NCI-H748 treated with DMSO at 0.1 percent for 48 hours (cell line): ENCODE measurements around the gene SCAMP2.

Experiments used
- DNase-seq: peaks from one replicate; lab custom pipeline; 2025; lab: John Stamatoyannopoulos, UW

Gene SCAMP2

GRCh38 chr15:74817370-74817737, 55.8 kb downstream of the SCAMP2 start:
- DNase-seq: no peak

GRCh38 chr15:74816624-74817369, 56.4 kb downstream of the SCAMP2 start:
- DNase-seq: no peak

GRCh38 chr15:74815961-74816360, 57.2 kb downstream of the SCAMP2 start:
- no peak for DNase-seq

GRCh38 chr15:74815121-74815934, 57.8 kb downstream of the SCAMP2 start:
- DNase-seq: no peak

DNA sequence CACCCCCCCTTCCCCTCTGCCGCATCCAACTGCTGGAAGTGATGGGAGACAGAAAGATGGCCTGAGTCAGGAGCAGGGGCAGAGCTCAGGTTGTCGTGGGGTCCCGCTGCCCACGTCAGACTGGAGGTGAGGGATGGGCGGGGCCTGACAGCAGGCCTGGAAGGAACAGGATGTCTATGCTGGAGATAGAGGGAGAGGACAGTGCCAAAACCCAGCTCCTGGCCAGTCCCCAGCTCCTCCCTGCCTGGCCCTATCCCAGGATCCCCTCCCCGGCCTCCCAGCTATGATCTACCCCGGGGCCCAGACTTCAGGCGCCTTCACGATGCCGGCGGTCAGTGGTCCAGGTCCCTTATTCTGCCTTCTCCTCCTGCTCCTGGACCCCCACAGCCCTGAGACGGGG, 60.6 kb downstream of the SCAMP2 start, which contains the start of gene LMAN1L:
LMAN1L (plus strand) TSS at position 303 of the 400 bp plus-strand sequence; CDS start at position 323, 20 bp downstream.
- DNase-seq: no peak

- no peak for DNase-seq
Measured at GRCh38 chr15:74809956-74810355, 63.2 kb downstream of the SCAMP2 start.

- no peak for DNase-seq
Measured at GRCh38 chr15:74809242-74809641, 63.9 kb downstream of the SCAMP2 start.

GRCh38 chr15:74808840-74809229, 64.3 kb downstream of the SCAMP2 start:
- no peak for DNase-seq

DNA sequence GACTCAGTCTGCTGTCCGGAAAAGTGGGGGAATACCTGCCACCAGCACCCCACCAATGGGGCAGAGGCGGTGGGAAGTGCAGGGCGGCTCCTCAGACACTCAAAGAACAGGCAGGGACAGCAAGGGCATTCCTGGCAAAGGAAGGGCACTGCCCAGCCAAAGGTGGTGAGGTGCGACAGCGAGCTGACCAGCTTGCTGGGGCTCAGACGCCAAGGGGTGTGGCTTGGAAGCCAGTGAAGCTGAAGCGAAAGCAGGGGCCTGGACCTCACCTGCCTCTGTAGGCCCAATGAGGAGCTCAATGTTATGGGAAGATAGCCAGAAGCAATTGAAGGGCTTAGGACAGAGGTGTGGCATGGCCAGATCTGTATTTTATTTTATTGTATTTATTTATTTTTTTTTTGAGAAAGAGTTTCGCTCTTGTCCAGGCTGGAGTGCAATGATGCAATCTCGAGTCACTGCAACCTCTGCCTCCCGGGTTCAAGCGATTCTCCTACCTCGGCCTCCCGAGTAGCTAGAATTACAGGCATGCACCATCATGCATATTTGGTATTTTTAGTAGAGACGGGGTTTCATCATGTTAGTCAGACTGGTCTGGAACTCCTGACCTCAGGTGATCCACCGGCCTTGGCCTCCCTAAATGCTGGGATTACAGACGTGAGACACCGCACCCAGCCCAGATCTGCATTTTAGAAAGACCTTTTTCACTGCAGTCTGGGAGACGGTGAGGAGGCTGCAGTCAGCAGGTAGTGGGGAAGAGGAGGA, 64.9 kb downstream of the SCAMP2 start:
- no peak for DNase-seq

DNA sequence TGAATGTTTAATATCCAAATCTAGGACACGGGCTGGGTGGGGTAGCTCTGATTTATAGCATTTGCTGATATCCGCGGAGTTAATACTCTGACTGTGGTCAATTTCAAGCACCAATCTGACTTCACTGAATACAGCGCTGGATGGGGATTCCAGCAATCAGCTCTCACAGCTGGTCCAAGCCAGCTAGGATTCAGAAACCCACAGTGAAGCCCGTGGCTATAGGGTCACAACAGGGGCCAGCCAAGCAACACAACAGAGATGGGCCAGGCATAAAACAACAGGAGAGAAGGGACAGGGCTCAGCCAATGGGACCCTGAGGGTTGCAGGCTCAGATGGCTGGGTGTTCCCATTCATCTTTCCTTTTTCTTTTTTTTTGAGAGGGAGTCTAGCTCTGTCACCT, 65.9 kb downstream of the SCAMP2 start:
- no peak for DNase-seq

DNA sequence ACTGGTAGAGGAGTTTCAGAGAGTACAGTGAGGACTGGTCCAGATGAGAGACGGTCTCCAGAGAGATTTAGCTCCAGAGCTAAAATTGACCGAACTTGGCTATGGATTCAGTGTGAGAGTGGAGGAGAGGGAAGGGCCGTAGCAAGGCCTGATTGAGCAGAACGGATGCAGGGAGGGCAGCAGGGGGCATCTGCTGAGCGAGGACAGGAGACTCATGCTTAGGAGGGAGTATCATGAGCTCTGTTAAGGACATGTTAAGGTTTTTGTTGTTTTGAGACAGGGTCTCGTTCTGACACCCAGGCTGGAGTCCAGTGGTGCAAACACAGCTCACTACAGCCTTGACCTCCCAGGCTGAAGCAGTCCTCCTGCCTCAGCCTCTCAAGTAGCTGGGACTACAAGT, 68.2 kb downstream of the SCAMP2 start:
- no peak for DNase-seq

DNA sequence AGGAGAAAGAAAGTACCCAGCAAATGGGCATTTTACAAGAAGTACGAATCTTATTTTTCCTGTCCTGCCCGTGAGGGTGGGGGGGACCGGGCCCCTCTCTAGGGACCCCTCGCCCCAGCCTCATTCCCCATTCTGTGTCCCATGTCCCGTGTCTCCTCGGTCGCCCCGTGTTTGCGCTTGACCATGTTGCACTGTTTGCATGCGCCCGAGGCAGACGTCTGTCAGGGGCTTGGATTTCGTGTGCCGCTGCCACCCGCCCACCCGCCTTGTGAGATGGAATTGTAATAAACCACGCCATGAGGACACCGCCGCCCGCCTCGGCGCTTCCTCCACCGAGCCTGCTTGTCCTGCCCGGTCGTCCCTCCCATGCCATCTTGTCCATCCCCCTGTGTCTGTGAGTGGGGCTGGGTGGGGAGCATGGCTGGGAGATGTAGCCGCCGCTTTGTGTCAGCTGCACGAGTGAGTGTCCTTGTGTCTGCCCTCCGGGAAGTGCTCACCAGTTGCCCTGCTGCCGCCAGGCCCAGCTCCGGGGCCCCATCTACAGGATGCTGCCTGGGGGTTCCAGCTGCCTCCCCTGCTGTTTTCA, 70.2 kb downstream of the SCAMP2 start:
- DNase-seq: no peak

DNA sequence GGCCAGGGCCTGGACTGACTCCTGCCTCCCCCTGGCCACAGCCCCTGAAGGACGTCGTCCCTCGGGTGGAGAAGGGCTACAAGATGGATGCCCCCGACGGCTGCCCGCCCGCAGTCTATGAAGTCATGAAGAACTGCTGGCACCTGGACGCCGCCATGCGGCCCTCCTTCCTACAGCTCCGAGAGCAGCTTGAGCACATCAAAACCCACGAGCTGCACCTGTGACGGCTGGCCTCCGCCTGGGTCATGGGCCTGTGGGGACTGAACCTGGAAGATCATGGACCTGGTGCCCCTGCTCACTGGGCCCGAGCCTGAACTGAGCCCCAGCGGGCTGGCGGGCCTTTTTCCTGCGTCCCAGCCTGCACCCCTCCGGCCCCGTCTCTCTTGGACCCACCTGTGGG, 70.9 kb downstream of the SCAMP2 start:
- no peak for DNase-seq

DNA sequence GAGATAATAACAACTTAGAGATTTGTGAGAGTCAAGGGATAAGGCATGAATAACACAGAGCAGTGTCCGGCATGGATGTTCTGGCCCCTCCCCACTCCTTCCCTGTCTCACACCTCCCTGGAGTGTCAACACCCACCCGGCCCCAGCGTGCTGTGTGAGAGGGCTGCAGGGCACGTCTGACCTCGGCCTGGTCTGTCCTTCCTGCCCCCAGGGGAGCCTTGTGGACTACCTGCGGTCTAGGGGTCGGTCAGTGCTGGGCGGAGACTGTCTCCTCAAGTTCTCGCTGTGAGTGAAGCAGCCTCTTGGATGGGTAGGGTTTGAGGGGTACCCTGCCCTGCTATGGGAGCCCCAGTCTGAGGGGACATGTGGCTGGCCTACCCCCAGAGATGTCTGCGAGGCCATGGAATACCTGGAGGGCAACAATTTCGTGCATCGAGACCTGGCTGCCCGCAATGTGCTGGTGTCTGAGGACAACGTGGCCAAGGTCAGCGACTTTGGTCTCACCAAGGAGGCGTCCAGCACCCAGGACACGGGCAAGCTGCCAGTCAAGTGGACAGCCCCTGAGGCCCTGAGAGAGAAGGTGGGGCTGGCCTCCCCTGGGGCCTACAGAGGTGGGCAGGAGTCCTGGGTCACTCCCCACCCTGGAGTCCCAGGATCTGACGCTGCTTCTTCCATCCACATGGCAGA, 71.7 kb downstream of the SCAMP2 start:
- DNase-seq: no peak

- DNase-seq: no peak
Measured at GRCh38 chr15:74800559-74801094, 72.5 kb downstream of the SCAMP2 start.

DNA sequence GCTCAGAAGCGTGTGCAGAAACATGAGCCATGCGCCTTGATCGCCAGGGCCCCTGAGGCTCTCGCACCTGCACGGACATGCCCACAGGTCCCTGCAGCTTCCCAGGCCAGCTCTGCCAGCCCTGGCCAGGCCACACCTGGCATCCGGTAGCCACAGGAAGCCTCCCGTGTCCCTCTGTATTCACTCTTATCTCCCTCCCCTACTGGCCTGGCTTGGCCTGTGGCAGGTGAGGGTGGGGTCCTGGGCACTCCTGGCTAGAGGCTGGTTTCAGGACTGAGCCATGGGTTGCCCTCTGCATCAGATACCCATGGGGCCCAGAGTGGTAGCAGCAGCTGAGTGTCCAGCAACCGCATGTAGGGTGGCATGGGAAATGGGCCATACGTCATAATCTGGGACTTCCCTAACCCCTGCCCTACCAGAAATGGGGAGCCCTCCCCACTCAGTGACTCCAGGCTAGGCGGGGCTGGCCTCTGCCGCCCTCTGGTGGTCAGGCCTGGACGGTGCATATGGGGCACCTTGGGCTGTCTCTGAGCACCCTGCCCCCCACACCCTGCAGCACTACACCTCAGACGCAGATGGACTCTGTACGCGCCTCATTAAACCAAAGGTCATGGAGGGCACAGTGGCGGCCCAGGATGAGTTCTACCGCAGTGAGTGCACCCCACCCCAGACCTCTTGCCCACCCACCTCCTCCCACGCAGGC, 73.2 kb downstream of the SCAMP2 start:
- no peak for DNase-seq

DNA sequence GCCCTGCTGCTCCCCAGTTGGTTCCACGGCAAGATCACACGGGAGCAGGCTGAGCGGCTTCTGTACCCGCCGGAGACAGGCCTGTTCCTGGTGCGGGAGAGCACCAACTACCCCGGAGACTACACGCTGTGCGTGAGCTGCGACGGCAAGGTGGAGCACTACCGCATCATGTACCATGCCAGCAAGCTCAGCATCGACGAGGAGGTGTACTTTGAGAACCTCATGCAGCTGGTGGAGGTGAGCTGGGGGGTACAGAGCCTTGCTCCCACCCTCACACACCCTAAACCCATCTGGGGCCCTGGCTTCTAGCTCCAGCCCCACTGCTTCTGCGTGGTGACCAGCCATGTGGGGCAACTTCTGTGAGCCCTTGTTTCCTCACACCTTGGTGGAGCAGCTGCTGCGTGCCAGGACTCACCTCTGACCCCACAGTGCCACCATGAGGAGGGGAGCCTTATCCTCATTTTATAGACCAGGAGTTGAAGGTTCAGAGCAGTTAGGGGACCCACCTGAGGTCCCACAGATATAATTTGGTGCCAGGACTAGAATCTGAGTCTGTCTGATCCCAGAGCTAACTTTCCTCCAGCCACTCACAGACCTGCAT, 73.8 kb downstream of the SCAMP2 start:
- DNase-seq: no peak

DNA sequence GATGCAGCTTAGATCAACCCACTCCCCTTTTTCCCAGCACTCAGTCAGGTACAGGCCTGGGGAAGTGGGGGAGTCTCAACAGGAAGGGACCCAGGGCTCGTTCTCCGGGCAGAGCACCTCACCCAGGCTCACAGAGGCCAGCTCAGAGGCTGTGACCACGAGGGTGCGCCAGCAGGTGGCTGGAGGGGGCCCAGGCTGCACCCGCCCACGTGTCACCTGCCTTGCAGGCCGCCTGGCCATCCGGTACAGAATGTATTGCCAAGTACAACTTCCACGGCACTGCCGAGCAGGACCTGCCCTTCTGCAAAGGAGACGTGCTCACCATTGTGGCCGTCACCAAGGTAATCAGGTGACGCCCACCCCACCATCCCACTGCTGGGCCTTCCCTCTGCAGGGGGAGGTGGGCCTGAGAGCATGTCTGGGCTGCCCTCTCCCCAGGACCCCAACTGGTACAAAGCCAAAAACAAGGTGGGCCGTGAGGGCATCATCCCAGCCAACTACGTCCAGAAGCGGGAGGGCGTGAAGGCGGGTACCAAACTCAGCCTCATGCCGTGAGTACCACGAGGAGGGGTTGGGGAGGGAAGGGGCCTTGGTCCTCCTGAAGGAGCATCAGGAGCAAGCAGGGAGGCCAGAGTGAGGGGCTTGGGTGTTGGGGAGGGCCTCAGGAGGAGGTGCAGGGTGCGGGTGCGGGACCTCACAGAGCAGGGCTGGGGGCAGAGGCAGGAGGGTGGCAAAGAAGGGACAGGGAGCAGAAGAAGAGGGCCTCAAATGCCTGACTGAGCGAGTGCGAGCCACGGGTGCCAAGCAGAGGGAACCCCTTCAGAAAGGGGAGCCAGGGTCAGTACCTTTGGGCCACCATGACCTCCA, 74.5 kb downstream of the SCAMP2 start:
- DNase-seq: no peak

DNA sequence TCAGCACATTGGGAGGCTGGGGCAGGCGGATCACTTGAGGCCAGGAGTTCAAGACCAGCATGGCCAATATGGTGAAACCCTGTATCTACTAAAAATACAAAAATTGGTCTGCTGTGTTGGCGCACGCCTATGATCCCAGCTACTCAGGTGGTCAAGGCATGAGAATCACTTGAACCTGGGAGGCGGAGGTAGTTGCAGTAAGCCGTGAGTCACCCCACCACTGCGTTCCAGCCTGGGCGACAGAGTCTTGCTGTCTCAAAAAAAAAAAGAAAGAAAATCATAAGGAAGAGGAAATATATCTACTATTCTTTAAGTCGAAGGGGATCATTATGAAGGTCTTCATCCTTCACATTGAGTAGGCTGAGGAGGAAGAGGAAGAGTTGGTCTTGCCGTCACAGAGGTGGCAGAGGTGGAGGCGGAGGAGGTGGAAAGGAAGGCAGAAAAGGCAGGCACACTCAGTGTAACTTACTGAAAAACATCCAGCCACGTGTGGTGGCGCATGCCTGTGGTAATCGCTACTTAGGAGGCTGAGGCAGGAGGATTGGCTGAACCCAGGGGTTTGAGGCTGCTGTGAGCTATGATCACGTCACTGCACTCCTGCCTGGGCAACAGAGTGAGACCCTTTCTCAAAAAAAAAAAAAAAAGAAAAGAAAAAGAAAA, 77.1 kb downstream of the SCAMP2 start:
- no peak for DNase-seq
